HepG2 (cell line): ENCODE measurements around the gene NLRP4. TPM values are rescaled to one million over a fixed set of nuclear protein-coding genes. Genes with fewer than 3 reads are reported as not detected.

Source experiments
- AHR ChIP-seq: IDR thresholded peaks from 2 replicates; pipeline ENCODE4 v1.6.1; 2018; ENCODE audit warnings: missing genetic modification reagents, missing compliant biosample characterization
- ATAD3A ChIP-seq: sonication (generic); formaldehyde crosslinking; IDR thresholded peaks from 2 replicates; pipeline ENCODE4 v1.4.0; 2020; ENCODE audit warnings: missing genetic modification reagents
- NPAS2 ChIP-seq: sonication (generic); formaldehyde crosslinking; IDR thresholded peaks from 2 replicates; pipeline ENCODE4 v1.8.0; 2022; ENCODE audit warnings: mild to moderate bottlenecking, missing genetic modification reagents, borderline replicate concordance
- polyA plus RNA-seq, 8 experiments: library from polyadenylated mRNA; depleted of rRNA in 3 of 8; stranded (reverse) in 7 of 8; unstranded in 1 of 8; fragments of >200 nt; fragmentation: Illumina TruSeq in 4 of 8; extraction: Trizol in 4 of 8; gene quantifications; 2 replicates each; pipeline versions ENCODE4 v1.2.1 to v1.2.3, GENCODE V29; 2011 to 2016; ENCODE audit warnings: low read depth in 4 of 8, missing spikeins in 1 of 8, mixed read lengths in 1 of 8; ENCODE audit not compliant: insufficient read depth in 1 of 8
- total RNA-seq, 5 experiments: library from RNA; depleted of rRNA; stranded (reverse); fragments of >200 nt; fragmentation: Illumina TruSeq; extraction: Trizol; gene quantifications; 2 replicates each; pipeline ENCODE4 v1.2.3, GENCODE V29; 2016; ENCODE audit warnings: low read depth in 1 of 5

The NLRP4 gene
- total and polyA plus RNA-seq, 2 of the 13 experiments (the other 11 are each of a cell fraction or from before 2014, with no cell fraction given): not detected

- TF ChIP-seq AHR (CRISPR knock-in tag) (no peak), ATAD3A (CRISPR knock-in tag) (no peak), NPAS2 (CRISPR knock-in tag) (no peak)
Observed at GRCh38 chr19:55930996-55931515, 94.7 kb downstream of the NLRP4 start (continued).

Other genes with a start within 250 kb of the NLRP4 start
- 3.4 and 5.9 TPM in 2 replicates for gene FIZ1, start 237.0 kb upstream of the NLRP4 start, total RNA-seq (2016; rRNA removed; fragmentation: Illumina TruSeq; extraction: Trizol)
- 3.6 and 4.1 TPM in 2 replicates for gene FIZ1, start 237.0 kb upstream of the NLRP4 start, polyA plus RNA-seq (2011; rRNA removed)
- 1.6 and 4.6 TPM in 2 replicates for gene ZNF524, start 236.3 kb upstream of the NLRP4 start, total RNA-seq (2016; rRNA removed; fragmentation: Illumina TruSeq; extraction: Trizol)
- gene ZNF524, start 236.3 kb upstream of the NLRP4 start, polyA plus RNA-seq (2011; rRNA removed): 3.2 and 5.0 TPM in 2 replicates
- gene ZNF865, start 230.9 kb upstream of the NLRP4 start, total RNA-seq (2016; rRNA removed; fragmentation: Illumina TruSeq; extraction: Trizol): 0.93 and 1.0 TPM in 2 replicates
- 1.0 and 1.5 TPM in 2 replicates for gene ZNF865, start 230.9 kb upstream of the NLRP4 start, polyA plus RNA-seq (2011; rRNA removed)
- gene ZNF784, start 212.0 kb upstream of the NLRP4 start, total RNA-seq (2016; rRNA removed; fragmentation: Illumina TruSeq; extraction: Trizol): 4.0 and 4.2 TPM in 2 replicates
- gene ZNF784, start 212.0 kb upstream of the NLRP4 start, polyA plus RNA-seq (2011; rRNA removed): 4.1 and 5.1 TPM in 2 replicates
- 3.0 and 4.4 TPM in 2 replicates for gene ZNF580, start 195.5 kb upstream of the NLRP4 start, total RNA-seq (2016; rRNA removed; fragmentation: Illumina TruSeq; extraction: Trizol)
- gene ZNF580, start 195.5 kb upstream of the NLRP4 start, polyA plus RNA-seq (2011; rRNA removed): 6.0 and 7.0 TPM in 2 replicates
- 18.4 and 19.6 TPM in 2 replicates for gene ZNF581, start 192.9 kb upstream of the NLRP4 start, total RNA-seq (2016; rRNA removed; fragmentation: Illumina TruSeq; extraction: Trizol)
- 49.5 and 52.6 TPM in 2 replicates for gene ZNF581, start 192.9 kb upstream of the NLRP4 start, polyA plus RNA-seq (2011; rRNA removed)
- 7.0 and 8.8 TPM in 2 replicates for gene CCDC106, start 188.3 kb upstream of the NLRP4 start, total RNA-seq (2016; rRNA removed; fragmentation: Illumina TruSeq; extraction: Trizol)
- gene CCDC106, start 188.3 kb upstream of the NLRP4 start, polyA plus RNA-seq (2011; rRNA removed): 4.7 and 6.2 TPM in 2 replicates
- gene U2AF2, start 181.5 kb upstream of the NLRP4 start, total RNA-seq (2016; rRNA removed; fragmentation: Illumina TruSeq; extraction: Trizol): 124 and 127 TPM in 2 replicates
- 84.3 and 116 TPM in 2 replicates for gene U2AF2, start 181.5 kb upstream of the NLRP4 start, polyA plus RNA-seq (2011; rRNA removed)
- gene EPN1, start 161.3 kb upstream of the NLRP4 start, total RNA-seq (2016; rRNA removed; fragmentation: Illumina TruSeq; extraction: Trizol): 28.9 and 32.6 TPM in 2 replicates
- gene EPN1, start 161.3 kb upstream of the NLRP4 start, polyA plus RNA-seq (2011; rRNA removed): 31.7 and 43.7 TPM in 2 replicates
- not detected in 2 replicates for gene NLRP9, start 98.1 kb upstream of the NLRP4 start, total RNA-seq (2016; rRNA removed; fragmentation: Illumina TruSeq; extraction: Trizol)
- gene NLRP9, start 98.1 kb upstream of the NLRP4 start, polyA plus RNA-seq (2011; rRNA removed): not detected in 2 replicates
- not detected in 2 replicates for gene RFPL4A, start 77.4 kb upstream of the NLRP4 start, total RNA-seq (2016; rRNA removed; fragmentation: Illumina TruSeq; extraction: Trizol)
- gene RFPL4A, start 77.4 kb upstream of the NLRP4 start, polyA plus RNA-seq (2011; rRNA removed): 0.13 TPM in 1 of 2 replicates, not detected in the other
- gene RFPL4AL1, start 67.4 kb upstream of the NLRP4 start, total RNA-seq (2016; rRNA removed; fragmentation: Illumina TruSeq; extraction: Trizol): not detected in 2 replicates
- not detected in 2 replicates for gene RFPL4AL1, start 67.4 kb upstream of the NLRP4 start, polyA plus RNA-seq (2011; rRNA removed)
- 0.02 TPM in 1 of 2 replicates, not detected in the other for gene NLRP11, start 4.5 kb upstream of the NLRP4 start, total RNA-seq (2016; rRNA removed; fragmentation: Illumina TruSeq; extraction: Trizol)
- gene NLRP11, start 4.5 kb upstream of the NLRP4 start, polyA plus RNA-seq (2011; rRNA removed): 0.01 TPM in 1 of 2 replicates, not detected in the other
- gene NLRP13, start 95.8 kb downstream of the NLRP4 start, total RNA-seq (2016; rRNA removed; fragmentation: Illumina TruSeq; extraction: Trizol): not detected in 2 replicates
- not detected in 2 replicates for gene NLRP13, start 95.8 kb downstream of the NLRP4 start, polyA plus RNA-seq (2011; rRNA removed)
- gene NLRP8, start 111.3 kb downstream of the NLRP4 start, total RNA-seq (2016; rRNA removed; fragmentation: Illumina TruSeq; extraction: Trizol): not detected in 2 replicates
- not detected in 2 replicates for gene NLRP8, start 111.3 kb downstream of the NLRP4 start, polyA plus RNA-seq (2011; rRNA removed)
- gene NLRP5, start 150.2 kb downstream of the NLRP4 start, total RNA-seq (2016; rRNA removed; fragmentation: Illumina TruSeq; extraction: Trizol): not detected in 2 replicates
- gene NLRP5, start 150.2 kb downstream of the NLRP4 start, polyA plus RNA-seq (2011; rRNA removed): not detected in 2 replicates